Hypothalamus (tissue), 51 donors: ENCODE data around the gene ANK2.

Source experiments
- DNase-seq, 51 donors: peaks; one replicate each; lab custom pipeline; 2025; lab: John Stamatoyannopoulos, UW

The ANK2 gene

GRCh38 chr4:113145519-113146291 lies 96.3 kb downstream of the ANK2 start:
- DNase-seq: peak in 13 of 51 donors; percentile 1 to 20 (median 6)

- DNase-seq: no peak
These were observed 97.5 kb downstream of the ANK2 start for GRCh38 chr4:113146876-113147358.

GRCh38 chr4:113147498-113148111 lies 98.2 kb downstream of the ANK2 start:
- DNase-seq: no peak

GRCh38 chr4:113148925-113149324 lies 99.5 kb downstream of the ANK2 start:
- DNase-seq: no peak

- no peak for DNase-seq
These were observed 104.2 kb downstream of the ANK2 start for GRCh38 chr4:113153529-113154101.

- no peak for DNase-seq
These were observed 104.8 kb downstream of the ANK2 start for GRCh38 chr4:113154281-113154680.

DNA sequence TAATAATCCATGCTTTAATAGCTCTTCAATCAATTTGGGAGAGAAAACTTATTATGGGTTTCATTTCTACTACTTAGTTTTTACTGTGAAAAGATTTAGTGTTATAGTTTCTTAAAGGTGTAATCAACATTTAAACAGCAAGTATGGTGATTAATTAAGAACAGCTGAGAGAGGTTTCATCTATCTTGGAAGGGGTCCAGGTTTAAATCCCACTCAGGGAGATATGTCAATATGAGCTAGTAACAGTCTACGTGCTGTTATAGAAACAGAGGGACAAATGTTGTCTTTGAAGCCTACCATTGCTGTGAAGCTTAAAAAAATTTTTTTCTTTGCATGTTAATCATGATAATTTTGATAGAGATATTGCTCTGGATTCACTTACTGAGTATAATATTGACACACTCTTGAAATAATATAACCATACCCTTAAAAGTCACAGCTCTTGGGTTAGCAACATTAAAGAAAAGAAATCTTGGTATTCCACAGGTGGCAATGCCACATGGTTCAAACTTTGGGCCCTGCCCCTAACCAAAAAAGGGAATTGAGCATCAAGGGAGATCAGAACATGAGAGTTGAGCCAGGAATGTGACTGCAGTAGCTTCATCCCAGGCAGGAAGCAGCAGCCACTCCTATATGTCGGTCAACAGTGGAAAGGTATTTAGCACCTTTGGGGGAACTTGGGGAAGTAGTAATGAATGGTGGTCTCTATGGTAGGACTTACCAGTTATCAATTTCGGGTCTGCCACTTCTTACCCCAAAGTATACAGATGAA lies 107.8 kb downstream of the ANK2 start:
- no peak for DNase-seq

DNA sequence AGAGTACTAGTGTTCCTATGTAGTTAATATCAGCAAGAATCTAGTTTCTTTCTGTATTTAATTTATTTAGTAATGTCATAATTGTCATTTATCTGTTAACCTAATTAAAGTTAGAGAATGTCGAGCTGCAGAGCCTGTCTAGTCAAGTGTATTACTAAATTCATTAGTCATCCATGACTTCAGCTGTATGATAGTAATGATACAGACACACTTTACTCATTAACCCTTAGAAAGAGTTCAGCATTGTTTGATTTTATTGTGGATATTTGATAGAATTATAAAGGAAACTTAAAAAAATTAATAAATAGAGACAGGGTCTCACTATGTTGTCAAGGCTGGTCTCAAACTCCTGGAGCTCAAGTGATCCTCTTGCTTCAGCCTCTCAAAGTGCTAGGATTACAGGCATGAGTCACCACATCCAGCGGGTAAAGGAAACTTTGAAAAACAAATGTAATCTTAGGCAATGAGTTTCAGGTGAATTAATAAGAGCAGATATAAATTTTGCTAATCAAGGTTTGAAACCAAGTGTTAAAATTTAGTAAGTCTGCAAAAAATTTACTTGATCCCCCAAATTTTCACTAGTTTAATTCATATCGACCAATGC lies 110.6 kb downstream of the ANK2 start:
- DNase-seq: no peak

- no peak for DNase-seq
These were observed 111.1 kb downstream of the ANK2 start for GRCh38 chr4:113160548-113160947.

GRCh38 chr4:113162089-113162488 lies 112.6 kb downstream of the ANK2 start:
- DNase-seq: no peak

DNA sequence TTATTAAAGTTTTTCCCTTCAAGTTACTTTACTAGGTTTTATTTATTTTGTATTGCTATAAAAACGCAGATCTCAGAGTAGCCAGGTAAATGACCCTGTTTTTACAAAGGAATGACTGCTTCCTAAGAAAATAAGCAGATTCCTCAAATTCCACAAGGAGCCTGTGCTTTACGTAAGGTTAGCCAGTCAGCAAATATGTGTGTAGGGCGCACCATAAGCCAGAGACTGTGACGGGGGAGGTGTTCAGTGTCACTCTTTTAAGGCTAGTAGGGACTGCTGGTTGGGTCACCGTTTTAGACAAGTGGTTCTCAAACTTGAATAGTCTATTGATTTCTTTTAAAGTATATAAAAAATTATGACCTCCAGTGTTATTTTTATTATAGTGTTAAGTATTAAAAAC lies 119.9 kb downstream of the ANK2 start:
- DNase-seq: no peak

DNA sequence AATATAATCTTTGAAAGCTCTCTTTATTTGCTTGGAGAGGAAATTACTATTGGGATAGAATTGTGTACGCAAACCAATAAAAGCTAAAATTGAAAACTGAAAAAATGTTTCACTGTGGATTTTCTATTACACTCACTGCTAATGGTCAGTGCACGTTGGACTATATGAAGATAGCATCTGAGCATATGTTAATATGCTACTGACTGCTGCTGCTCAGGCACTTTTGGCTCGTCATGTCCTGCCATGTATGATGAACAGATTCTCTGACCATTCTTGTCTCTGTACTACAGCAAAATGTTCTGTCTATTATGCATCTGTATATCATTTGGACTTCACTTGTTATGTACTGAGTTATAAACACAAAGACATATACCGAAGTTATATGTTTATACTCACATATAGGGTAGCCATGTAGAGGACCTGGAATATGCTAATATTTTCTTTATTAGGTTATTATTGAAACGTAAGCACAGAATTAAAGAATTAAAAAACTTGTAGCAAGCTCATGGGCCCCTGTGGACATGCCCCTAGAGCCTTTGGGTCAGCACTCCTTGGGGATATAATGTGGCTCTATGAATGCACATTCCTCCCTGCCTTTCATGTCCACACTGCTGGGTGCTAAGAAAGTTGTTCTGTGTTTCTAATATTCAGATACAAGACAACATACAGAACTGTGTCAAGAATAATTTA lies 120.8 kb downstream of the ANK2 start:
- DNase-seq: no peak

DNA sequence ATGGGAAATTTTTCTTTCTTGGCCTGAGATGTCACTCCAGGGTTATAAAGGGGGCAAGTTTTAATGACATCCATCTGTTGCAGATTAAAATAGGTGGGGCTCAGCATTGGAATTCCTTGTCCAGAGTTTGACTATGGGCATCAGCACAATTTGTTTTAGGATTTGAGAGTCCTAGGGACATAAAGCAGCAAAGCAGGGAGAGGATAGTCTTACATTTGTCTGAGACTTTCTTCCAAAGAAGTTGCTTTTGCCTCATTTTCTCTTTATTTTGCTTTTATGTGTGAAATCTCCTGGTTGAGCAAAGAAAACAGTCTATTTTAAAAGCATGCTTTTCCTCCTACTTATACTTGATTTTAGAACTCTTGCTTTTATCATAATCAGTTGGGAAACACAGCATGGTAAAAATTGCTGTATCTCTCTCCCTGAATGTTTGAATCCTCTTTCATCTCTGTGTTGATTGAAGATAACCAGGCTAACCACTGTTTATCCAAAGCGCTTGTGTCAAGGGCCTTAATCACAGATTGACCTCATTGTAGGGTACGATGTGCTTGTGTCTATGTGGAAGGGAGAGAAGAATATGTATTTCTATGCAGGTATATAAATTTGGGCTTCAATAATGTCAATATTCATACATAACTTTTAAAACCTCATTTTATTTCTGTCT lies 121.5 kb downstream of the ANK2 start:
- DNase-seq: no peak

- DNase-seq: no peak
These were observed 123.8 kb downstream of the ANK2 start for GRCh38 chr4:113173126-113173792.

GRCh38 chr4:113173793-113174264 lies 124.4 kb downstream of the ANK2 start:
- DNase-seq: no peak

DNA sequence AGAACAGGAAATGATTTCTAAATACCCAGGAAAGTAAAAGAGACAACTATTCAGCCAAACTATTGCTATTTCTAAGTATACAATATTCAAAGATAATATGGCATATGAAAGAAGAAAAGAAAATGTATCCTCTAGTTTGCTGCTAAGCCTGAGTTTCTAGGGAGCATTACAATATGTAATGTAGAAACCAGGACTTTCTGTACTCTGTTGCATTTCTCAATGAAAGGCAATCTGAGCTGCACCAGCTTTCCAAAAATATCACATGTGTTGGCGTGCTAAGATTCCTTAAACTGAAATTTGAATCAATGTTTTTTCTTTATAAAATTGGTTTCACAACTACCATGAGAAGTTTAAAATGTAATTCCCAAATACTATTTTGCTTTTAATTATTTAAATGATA lies 129.6 kb downstream of the ANK2 start:
- peak in 1 of 51 donors; percentile 27 for DNase-seq

- DNase-seq: no peak
These were observed 130.5 kb downstream of the ANK2 start for GRCh38 chr4:113179996-113180395.

- peak in 2 of 51 donors; percentile 2 to 4 for DNase-seq
These were observed 132.0 kb downstream of the ANK2 start for GRCh38 chr4:113181289-113182007.
